HG03045 (cell line): ENCODE measurements around the gene MYOZ3.
A peak's percentile ranks its signal among the peaks of the same experiment; 100 is the strongest.

Source experiments
- ATAC-seq: cut with Tn5 transposase; IDR thresholded peaks from one replicate; pipeline ENCODE4 v1.9.1; 2021; ENCODE audit warnings: mild to moderate bottlenecking, moderate library complexity; ENCODE audit not compliant: unreplicated experiment

The MYOZ3 gene

GRCh38 chr5:150694612-150695011 is 33.6 kb downstream of the MYOZ3 start:
- ATAC-seq, result no peak

GRCh38 chr5:150700246-150700593 is 39.2 kb downstream of the MYOZ3 start:
- peak; percentile 4 for ATAC-seq

GRCh38 chr5:150700594-150701377 is 39.7 kb downstream of the MYOZ3 start, which contains the start of gene RBM22:
Gene RBM22, minus strand, starts transcription at chr5:150701062. Its CDS starts 77 bp downstream, at chr5:150700985.
- ATAC-seq, result peak; percentile 97

GRCh38 chr5:150703762-150704161 is 42.7 kb downstream of the MYOZ3 start:
- ATAC-seq, result no peak

GRCh38 chr5:150706776-150707390 is 45.8 kb downstream of the MYOZ3 start:
- no peak for ATAC-seq

- ATAC-seq, result no peak
Observed at GRCh38 chr5:150710165-150710564, 49.1 kb downstream of the MYOZ3 start.

GRCh38 chr5:150723845-150724244 is 62.8 kb downstream of the MYOZ3 start:
- ATAC-seq, result no peak
